GM18873 (cell line): ENCODE measurements around the gene ALG9.
A peak's percentile ranks its signal among the peaks of the same experiment; 100 is the strongest.
"Not testable (repeated sequence)": the region's sequence is repeated elsewhere in the genome, so short reads cannot be mapped to it uniquely, and the experiment has no call there.

Experiments used
- ATAC-seq: cut with Tn5 transposase; IDR thresholded peaks from one replicate; pipeline ENCODE4 v1.9.1; 2021; ENCODE audit warnings: mild to moderate bottlenecking, moderate library complexity, moderate number of reproducible peaks; ENCODE audit not compliant: unreplicated experiment, low FRiP score

Gene ALG9

GRCh38 chr11:111885053-111885452 is 13.7 kb upstream of the ALG9 start:
- not testable (repeated sequence) for ATAC-seq

- no peak for ATAC-seq
These were observed 10.8 kb upstream of the ALG9 start for GRCh38 chr11:111882202-111882601.

GRCh38 chr11:111879637-111879960 is 8.2 kb upstream of the ALG9 start:
- ATAC-seq = no peak

GRCh38 chr11:111878849-111879636 is 7.7 kb upstream of the ALG9 start, which contains the start of the genes CFAP68 and FDXACB1:
TSS of gene CFAP68 (plus strand) at chr11:111879541. CDS start at chr11:111879561, 20 bp downstream.
TSS of gene FDXACB1 (minus strand) at chr11:111879165. CDS start at chr11:111879132, 33 bp downstream.
- ATAC-seq = peak; percentile 84

GRCh38 chr11:111878385-111878848 is 7.0 kb upstream of the ALG9 start:
- no peak for ATAC-seq

GRCh38 chr11:111871693-111872161 is 346 bp upstream of the ALG9 start:
- no peak for ATAC-seq

GRCh38 chr11:111870522-111870885 is 877 bp downstream of the ALG9 start:
- no peak for ATAC-seq

- ATAC-seq = no peak
These were observed 1.3 kb downstream of the ALG9 start for GRCh38 chr11:111870113-111870512.

- no peak for ATAC-seq
These were observed 11.1 kb downstream of the ALG9 start for GRCh38 chr11:111860257-111860656.

- ATAC-seq = no peak
These were observed 15.9 kb downstream of the ALG9 start for GRCh38 chr11:111855506-111855905.

- ATAC-seq = no peak
These were observed 19.3 kb downstream of the ALG9 start for GRCh38 chr11:111852103-111852502.

GRCh38 chr11:111851636-111852035 is 19.7 kb downstream of the ALG9 start:
- no peak for ATAC-seq

GRCh38 chr11:111851067-111851466 is 20.3 kb downstream of the ALG9 start:
- ATAC-seq = no peak

GRCh38 chr11:111849631-111850030 is 21.8 kb downstream of the ALG9 start:
- no peak for ATAC-seq

GRCh38 chr11:111846636-111847035 is 24.7 kb downstream of the ALG9 start:
- ATAC-seq = no peak

- ATAC-seq = no peak
These were observed 25.3 kb downstream of the ALG9 start for GRCh38 chr11:111846063-111846462.

GRCh38 chr11:111845276-111846028 is 25.9 kb downstream of the ALG9 start:
- ATAC-seq = no peak

GRCh38 chr11:111843661-111844060 is 27.7 kb downstream of the ALG9 start:
- ATAC-seq = no peak

- no peak for ATAC-seq
These were observed 29.9 kb downstream of the ALG9 start for GRCh38 chr11:111841370-111842053.

GRCh38 chr11:111840143-111840542 is 31.2 kb downstream of the ALG9 start:
- no peak for ATAC-seq

GRCh38 chr11:111838054-111838453 is 33.3 kb downstream of the ALG9 start:
- no peak for ATAC-seq
